Glutamatergic neuron (in vitro differentiated cells): Measurements from ENCODE around the gene SCRG1. TPM values are rescaled to one million over a fixed set of nuclear protein-coding genes. Genes with fewer than 3 reads are reported as not detected.

Experiments used
- DNase-seq: peaks from one replicate; pipeline ENCODE4 v3.0.0; 2022
- H3K27ac Mint-ChIP-seq: one replicate; pipeline ENCODE4 v1.8.0; 2020; ENCODE audit warnings: mild to moderate bottlenecking, mixed read lengths, inconsistent platforms; ENCODE audit not compliant: unreplicated experiment
- H3K27me3 Mint-ChIP-seq: one replicate; pipeline ENCODE4 v1.8.0; 2020; ENCODE audit warnings: mild to moderate bottlenecking, moderate library complexity, mixed read lengths, inconsistent platforms; ENCODE audit not compliant: unreplicated experiment
- H3K36me3 Mint-ChIP-seq: one replicate; pipeline ENCODE4 v1.8.0; 2020; ENCODE audit warnings: mild to moderate bottlenecking, mixed read lengths, inconsistent platforms; ENCODE audit not compliant: unreplicated experiment
- H3K4me1 Mint-ChIP-seq: one replicate; pipeline ENCODE4 v1.8.0; 2020; ENCODE audit warnings: mild to moderate bottlenecking, low read depth, mixed read lengths, inconsistent platforms; ENCODE audit not compliant: unreplicated experiment
- H3K4me3 Mint-ChIP-seq: one replicate; pipeline ENCODE4 v1.8.0; 2020; ENCODE audit warnings: mild to moderate bottlenecking, mixed read lengths, inconsistent platforms; ENCODE audit not compliant: unreplicated experiment
- H3K9me3 Mint-ChIP-seq: one replicate; pipeline ENCODE4 v1.8.0; 2020; ENCODE audit warnings: mild to moderate bottlenecking, moderate library complexity, mixed read lengths, inconsistent platforms; ENCODE audit not compliant: unreplicated experiment
- total RNA-seq: library from RNA; stranded (reverse); fragmentation: NEBNext Ultra II Directional; extraction: Animal tissue kit (Norgen Biotek cat#: 25700); gene quantifications from one replicate; pipeline ENCODE4 v1.2.1, GENCODE V29; 2021; ENCODE audit not compliant: unreplicated experiment
- TF ChIP-seq, protein P1 (sequence below): fragments of 200-600 bp; sonication (generic); IDR thresholded peaks from one replicate; pipeline ENCODE4 v1.5.0; 2021; ENCODE audit not compliant: partially characterized antibody, unreplicated experiment

The SCRG1 gene
- total RNA-seq, 1 donor from 2014 or later: not detected

DNA sequence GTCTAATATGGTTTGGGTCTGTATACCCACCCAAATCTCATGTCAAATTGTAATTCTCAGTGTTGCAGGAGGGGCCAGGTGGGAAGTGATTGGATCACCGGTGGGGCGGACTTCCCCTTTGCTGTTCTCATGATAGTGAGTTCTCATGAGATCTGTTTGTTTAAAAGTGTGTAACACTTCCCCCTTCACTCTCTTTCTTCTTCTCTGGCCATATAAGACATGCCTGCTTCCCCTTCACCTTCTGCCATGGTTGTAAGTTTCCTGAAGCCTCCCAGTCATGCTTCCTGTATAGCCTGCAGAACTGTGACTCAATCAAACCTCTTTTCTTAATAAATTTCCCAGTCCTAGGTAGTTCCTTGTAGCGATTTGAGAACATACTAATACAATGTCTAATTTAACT is 19.7 kb upstream of the SCRG1 start:
- H3K4me3 Mint-ChIP-seq: no peak overlapping the region
- H3K36me3 Mint-ChIP-seq: no peaks in the 10 kb centered on the region
- peak overlapping the region; percentile 39 for H3K27ac Mint-ChIP-seq
- no peak for DNase-seq
- no peaks in the 10 kb centered on the region for H3K4me1 Mint-ChIP-seq
- no peaks in the 10 kb centered on the region for H3K27me3 Mint-ChIP-seq
- TF ChIP-seq, protein P1, sequence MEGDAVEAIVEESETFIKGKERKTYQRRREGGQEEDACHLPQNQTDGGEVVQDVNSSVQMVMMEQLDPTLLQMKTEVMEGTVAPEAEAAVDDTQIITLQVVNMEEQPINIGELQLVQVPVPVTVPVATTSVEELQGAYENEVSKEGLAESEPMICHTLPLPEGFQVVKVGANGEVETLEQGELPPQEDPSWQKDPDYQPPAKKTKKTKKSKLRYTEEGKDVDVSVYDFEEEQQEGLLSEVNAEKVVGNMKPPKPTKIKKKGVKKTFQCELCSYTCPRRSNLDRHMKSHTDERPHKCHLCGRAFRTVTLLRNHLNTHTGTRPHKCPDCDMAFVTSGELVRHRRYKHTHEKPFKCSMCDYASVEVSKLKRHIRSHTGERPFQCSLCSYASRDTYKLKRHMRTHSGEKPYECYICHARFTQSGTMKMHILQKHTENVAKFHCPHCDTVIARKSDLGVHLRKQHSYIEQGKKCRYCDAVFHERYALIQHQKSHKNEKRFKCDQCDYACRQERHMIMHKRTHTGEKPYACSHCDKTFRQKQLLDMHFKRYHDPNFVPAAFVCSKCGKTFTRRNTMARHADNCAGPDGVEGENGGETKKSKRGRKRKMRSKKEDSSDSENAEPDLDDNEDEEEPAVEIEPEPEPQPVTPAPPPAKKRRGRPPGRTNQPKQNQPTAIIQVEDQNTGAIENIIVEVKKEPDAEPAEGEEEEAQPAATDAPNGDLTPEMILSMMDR: no peak
- peaks cover 1% of the 10 kb centered on the region for H3K9me3 Mint-ChIP-seq

DNA sequence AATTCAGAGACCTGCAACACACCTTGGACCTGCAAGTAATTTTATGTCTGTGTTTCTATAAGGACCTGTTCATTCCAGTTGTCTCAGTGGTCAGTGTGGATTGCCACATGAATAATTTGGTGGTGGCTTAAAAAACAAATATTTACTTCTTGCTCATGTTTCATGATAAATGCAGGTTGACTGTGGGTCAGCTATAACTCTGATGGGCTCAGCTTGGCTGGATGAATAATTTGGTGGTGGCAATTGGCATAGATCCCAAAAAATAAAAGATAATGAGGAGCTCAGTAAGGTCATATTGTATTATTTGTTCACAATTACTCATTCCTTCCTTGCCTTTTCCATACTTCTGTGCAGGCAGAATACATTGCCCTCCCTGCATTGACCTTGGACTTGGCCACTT is 18.9 kb upstream of the SCRG1 start:
- H3K9me3 Mint-ChIP-seq: peaks cover 1% of the 10 kb centered on the region
- H3K4me1 Mint-ChIP-seq: no peaks in the 10 kb centered on the region
- no peak overlapping the region for H3K4me3 Mint-ChIP-seq

DNA sequence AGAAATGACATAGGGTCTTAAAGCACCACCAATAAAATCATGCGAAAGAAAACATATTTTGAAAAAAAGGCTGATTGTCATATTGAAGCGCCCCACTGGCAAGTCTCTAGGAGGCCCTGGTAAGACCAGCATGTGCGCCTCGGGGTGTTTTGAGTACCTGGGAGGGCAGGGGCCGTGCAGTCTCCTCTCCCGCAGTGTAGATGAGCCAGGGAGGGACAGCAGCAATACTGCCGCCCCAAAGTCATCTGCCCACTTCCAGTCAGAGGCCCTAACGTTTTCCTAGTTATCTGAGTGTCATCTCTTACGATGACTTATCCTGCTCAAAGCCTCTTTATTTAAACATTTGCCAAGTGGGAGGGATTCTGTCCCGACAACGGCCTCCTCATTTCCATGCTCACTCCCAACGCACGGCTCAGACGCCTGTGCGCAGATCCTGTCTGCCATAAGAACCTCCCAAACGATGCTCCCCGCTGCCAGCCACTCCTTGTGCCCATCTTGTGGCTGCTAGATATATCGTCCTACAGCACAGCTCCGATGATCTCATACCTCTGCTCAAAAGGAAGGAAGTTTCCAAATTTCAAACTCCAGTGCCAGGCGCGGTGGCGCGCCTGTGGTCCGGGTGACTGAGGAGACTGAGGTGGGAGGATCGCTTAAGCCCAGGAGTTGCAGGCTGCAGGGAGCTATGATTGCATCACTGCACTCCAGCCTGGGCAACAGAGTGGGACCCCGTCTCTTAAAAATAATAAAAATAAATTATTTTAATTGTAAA is 17.2 kb upstream of the SCRG1 start:
- no peak overlapping the region for H3K4me3 Mint-ChIP-seq
- H3K27ac Mint-ChIP-seq: no peak overlapping the region
- no peaks in the 10 kb centered on the region for H3K4me1 Mint-ChIP-seq
- no peaks in the 10 kb centered on the region for H3K36me3 Mint-ChIP-seq
- DNase-seq: no peak
- TF ChIP-seq, protein P1: no peak
- peaks cover 1% of the 10 kb centered on the region for H3K9me3 Mint-ChIP-seq
- H3K27me3 Mint-ChIP-seq: no peaks in the 10 kb centered on the region

More for the DNA sequence above, 18.9 kb upstream of the SCRG1 start:
- no peaks in the 10 kb centered on the region for H3K27me3 Mint-ChIP-seq
- TF ChIP-seq, protein P1: no peak
- H3K36me3 Mint-ChIP-seq: no peaks in the 10 kb centered on the region
- no peak overlapping the region for H3K27ac Mint-ChIP-seq
- DNase-seq: no peak

DNA sequence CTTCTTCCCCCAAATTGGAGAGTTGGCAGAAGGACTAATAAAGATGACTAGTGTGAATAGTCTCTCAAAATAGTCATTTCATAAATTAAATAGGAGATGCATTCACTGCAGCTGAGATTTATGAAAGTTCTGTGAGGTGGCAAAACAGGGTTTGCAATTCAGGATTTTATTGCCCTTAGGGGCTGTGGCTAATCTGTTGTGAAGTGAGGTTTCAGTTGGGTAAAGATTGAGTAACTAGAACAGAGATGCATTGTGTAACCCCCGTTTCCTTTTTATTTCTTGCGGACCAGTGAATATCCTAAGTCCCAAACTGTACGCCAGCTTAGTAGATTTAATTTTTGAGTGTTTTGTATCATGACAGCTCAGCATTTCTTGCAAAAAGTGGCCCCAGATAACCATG is 16.2 kb upstream of the SCRG1 start:
- Mint-ChIP-seq H3K27ac (no peak overlapping the region), H3K4me1 (no peaks in the 10 kb centered on the region), H3K36me3 (no peaks in the 10 kb centered on the region), H3K27me3 (no peaks in the 10 kb centered on the region), H3K4me3 (no peak overlapping the region), H3K9me3 (peaks cover 1% of the 10 kb centered on the region)
- TF ChIP-seq, protein P1: no peak
- no peak for DNase-seq

DNA sequence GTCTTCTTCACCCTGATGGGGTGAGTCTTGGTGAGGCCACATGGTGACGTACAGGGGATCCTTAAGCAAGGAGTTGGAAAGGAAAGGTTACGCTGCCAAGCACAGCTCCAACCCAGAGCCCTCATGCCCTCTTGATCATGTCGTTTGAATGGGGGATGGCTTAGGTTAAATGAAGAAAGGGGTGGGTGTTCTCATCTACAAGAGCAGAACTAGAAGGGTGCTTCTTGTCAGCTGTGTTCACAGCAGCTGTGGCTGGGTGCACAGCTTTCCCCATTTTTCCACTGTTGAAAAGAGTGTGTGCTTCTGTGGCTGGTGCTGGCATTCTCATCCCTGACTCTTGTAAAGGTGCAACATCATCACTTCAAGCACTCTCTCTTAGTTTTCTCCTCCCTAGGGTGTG is 15.5 kb upstream of the SCRG1 start:
- Mint-ChIP-seq H3K27me3 (no peaks in the 10 kb centered on the region), H3K9me3 (peaks cover 1% of the 10 kb centered on the region), H3K4me3 (no peak overlapping the region), H3K4me1 (no peaks in the 10 kb centered on the region), H3K27ac (no peak overlapping the region), H3K36me3 (no peaks in the 10 kb centered on the region)
- TF ChIP-seq, protein P1: no peak
- DNase-seq: no peak
